Measurements from ENCODE around the gene CPAMD8.
"Not testable (repeated sequence)": the region's sequence is repeated elsewhere in the genome, so short reads cannot be mapped to it uniquely, and the experiment has no call there.

Gene CPAMD8

DNA sequence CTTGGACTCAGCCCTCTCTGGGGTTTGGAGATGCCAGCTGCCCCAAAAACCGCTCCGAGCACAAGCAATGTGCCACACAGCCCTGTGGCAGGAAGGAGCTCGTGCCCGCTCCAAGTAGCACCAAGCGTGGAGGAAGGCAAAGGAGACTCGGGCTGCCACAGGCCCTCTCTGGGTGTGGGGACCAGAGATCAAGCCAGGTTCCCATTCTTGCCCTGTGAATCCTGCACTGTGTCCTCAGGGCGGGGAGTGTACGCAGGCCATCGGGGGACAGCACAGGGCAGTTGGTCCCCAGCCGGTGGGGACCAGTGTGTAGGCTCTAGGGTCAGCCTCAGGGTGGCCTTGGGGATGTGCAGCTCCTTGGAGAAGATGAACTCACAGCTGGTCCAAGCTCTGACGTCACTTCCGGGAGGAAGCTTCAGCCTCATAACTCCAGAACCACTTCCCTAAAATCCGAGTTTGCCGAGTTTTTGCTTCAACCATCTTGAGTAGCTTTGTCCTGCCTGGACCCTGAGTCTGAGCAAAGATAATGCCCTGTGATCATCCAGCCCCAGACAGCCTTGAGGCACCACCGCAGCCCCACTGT is 9.3 kb upstream of the CPAMD8 start:
- H3K4me3 ChIP-seq (replicated peaks; ENCODE audit: low read depth, low read length): no peak overlapping the region

DNA sequence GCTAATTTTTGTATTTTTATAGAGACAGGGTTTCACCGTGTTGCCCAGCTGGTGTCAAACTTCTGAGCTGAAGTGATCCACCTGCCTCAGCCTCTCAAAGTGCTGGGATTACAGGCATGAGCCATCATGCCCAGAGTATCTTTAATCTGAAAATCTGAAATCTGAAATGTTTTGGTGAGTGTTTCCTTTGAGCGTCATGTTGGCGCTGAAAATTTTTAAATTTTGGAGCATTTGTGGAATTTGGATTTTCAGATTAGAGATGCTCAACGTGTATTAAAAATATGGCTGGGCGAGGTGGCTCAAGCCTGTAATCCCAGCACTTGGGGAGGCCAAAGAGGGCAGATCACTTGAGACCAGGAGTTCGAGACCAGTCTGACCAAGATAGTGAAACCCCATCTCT is 5.1 kb upstream of the CPAMD8 start:
- no peak for DNase-seq (ENCODE audit: extremely low read depth, low read depth)
- TF ChIP-seq, protein P1, sequence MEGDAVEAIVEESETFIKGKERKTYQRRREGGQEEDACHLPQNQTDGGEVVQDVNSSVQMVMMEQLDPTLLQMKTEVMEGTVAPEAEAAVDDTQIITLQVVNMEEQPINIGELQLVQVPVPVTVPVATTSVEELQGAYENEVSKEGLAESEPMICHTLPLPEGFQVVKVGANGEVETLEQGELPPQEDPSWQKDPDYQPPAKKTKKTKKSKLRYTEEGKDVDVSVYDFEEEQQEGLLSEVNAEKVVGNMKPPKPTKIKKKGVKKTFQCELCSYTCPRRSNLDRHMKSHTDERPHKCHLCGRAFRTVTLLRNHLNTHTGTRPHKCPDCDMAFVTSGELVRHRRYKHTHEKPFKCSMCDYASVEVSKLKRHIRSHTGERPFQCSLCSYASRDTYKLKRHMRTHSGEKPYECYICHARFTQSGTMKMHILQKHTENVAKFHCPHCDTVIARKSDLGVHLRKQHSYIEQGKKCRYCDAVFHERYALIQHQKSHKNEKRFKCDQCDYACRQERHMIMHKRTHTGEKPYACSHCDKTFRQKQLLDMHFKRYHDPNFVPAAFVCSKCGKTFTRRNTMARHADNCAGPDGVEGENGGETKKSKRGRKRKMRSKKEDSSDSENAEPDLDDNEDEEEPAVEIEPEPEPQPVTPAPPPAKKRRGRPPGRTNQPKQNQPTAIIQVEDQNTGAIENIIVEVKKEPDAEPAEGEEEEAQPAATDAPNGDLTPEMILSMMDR (IDR thresholded peaks at IDR 0.05; ENCODE audit: low read depth, low read length, missing control alignments): no peak

More for the DNA sequence above, 9.3 kb upstream of the CPAMD8 start:
- TF ChIP-seq, protein P1 (IDR thresholded peaks at IDR 0.05; ENCODE audit: low read depth, low read length, missing control alignments): no peak
- DNase-seq (ENCODE audit: extremely low read depth, low read depth): no peak

DNA sequence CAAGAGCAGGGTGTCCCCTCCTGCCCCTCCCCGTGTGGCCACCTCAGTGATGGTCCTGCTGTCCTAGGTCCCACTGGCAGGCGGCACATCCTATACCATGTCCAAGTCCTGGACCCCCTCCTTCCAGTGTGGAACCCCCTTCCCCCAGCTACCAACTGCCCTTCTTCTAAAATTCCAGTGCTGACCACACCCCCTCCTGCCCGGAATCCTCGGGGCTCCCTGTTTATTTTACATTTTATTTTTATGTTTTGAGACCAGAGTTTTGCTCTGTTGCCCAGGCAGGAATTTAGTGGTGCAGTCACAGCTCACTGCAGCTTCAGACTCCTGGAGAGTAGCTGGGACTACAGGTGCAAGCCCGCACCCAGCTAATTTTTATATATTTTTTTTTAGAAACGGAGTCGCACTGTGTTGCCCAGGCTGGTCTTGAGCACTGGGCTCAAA is 945 bp upstream of the CPAMD8 start:
- DNase-seq (ENCODE audit: extremely low read depth, low read depth): no peak
- TF ChIP-seq, protein P1 (IDR thresholded peaks at IDR 0.05; ENCODE audit: low read depth, low read length, missing control alignments): no peak
- H3K4me3 ChIP-seq (replicated peaks; ENCODE audit: low read depth, low read length): no peak overlapping the region

More for the DNA sequence above, 5.1 kb upstream of the CPAMD8 start:
- no peak overlapping the region for H3K4me3 ChIP-seq (replicated peaks; ENCODE audit: low read depth, low read length)

- DNase-seq (ENCODE audit: extremely low read depth, low read depth): no peak
- H3K4me3 ChIP-seq (replicated peaks; ENCODE audit: low read depth, low read length): no peak overlapping the region
- TF ChIP-seq, protein P1 (IDR thresholded peaks at IDR 0.05; ENCODE audit: low read depth, low read length, missing control alignments): no peak
Measured at GRCh38 chr19:17025991-17026658, 485 bp downstream of the CPAMD8 start.

DNA sequence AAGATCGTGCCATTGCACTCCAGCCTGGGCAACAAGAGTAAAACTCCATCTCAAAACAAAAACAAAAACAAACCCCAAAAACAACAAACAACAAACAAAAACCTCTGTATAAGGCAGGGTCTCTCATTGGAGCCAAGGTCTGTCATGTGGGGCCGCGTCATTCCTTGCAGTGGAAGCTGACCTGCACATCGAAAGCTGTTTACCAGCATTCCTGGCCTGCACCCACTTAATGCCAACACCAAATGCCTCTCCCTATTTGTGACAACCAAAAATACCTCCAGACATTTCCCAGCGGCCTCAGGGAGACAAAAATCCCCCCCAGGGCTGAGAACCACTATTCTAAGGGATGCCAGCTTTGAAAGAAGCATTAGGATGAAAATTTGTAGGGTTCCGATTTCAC is 1.2 kb downstream of the CPAMD8 start:
- no peak for DNase-seq (ENCODE audit: extremely low read depth, low read depth)
- TF ChIP-seq, protein P1 (IDR thresholded peaks at IDR 0.05; ENCODE audit: low read depth, low read length, missing control alignments): no peak
- H3K4me3 ChIP-seq (replicated peaks; ENCODE audit: low read depth, low read length): no peak overlapping the region

DNA sequence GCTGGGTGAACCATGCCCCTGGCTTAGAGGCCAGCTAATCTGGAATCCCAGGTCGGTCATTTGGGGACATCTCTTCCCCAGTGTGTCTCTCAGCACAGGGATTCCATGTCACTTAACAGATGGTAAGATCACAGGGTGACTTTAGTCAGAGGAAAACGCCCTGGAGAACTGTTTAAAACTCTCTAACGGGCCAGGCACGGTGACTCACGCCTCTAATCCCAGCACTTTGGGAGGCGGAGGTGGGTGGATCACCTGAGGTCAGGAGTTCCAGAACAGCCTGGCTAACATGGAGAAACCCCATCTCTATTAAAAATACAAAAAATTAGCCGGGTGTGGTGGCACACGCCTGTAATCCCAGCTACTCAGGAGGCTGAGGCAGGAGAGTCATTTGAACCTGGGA is 1.7 kb downstream of the CPAMD8 start:
- not testable (repeated sequence) for DNase-seq (ENCODE audit: extremely low read depth, low read depth); H3K4me3 ChIP-seq (replicated peaks; ENCODE audit: low read depth, low read length)

DNA sequence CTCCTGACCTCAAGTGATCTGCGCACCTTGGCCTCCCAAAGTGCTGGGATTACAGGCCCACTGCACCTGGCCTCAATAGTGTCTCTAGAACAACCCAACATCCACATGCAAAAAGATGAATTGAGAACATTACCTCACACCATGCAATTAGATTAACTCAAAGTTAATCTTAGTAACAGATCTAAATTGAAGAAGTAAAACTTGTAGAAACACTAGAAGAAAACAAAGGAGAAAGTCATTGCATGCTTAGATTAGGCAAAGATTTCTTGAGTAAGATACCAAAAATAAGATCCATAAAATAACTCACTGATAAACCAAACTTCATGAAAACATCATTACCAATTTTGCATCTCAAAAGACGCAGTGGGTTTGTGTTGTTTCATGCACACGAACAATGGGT is 2.8 kb downstream of the CPAMD8 start:
- DNase-seq (ENCODE audit: extremely low read depth, low read depth): no peak
- TF ChIP-seq, protein P1 (IDR thresholded peaks at IDR 0.05; ENCODE audit: low read depth, low read length, missing control alignments): no peak
- H3K4me3 ChIP-seq (replicated peaks; ENCODE audit: low read depth, low read length): no peak overlapping the region
